Measurements from ENCODE around the gene TRPC6.

- TF ChIP-seq CTCF (conservative IDR thresholded peaks at IDR 0.05 in 1 of 2, IDR thresholded peaks at IDR 0.05 in 1 of 2; ENCODE audit: extremely low read depth in 1 of 2, insufficient read depth in 1 of 2, low read depth in 1 of 2, low read length in 2 of 2) (no peak), EZH2 (IDR thresholded peaks at IDR 0.05; ENCODE audit: borderline replicate concordance, low read length) (no peak)
Observed at GRCh38 chr11:101438126-101438525, 145.7 kb downstream of the TRPC6 start.

All from mammary epithelial cell (primary cell).